ENCODE measurements around the gene KCNJ16. TPM values are rescaled to one million over a fixed set of nuclear protein-coding genes. Genes with fewer than 3 reads are reported as not detected.

The KCNJ16 gene
- total and polyA plus RNA-seq, 2 of the 13 experiments (the other 11 are each of a cell fraction or from before 2014, with no cell fraction given) = not detected

DNA sequence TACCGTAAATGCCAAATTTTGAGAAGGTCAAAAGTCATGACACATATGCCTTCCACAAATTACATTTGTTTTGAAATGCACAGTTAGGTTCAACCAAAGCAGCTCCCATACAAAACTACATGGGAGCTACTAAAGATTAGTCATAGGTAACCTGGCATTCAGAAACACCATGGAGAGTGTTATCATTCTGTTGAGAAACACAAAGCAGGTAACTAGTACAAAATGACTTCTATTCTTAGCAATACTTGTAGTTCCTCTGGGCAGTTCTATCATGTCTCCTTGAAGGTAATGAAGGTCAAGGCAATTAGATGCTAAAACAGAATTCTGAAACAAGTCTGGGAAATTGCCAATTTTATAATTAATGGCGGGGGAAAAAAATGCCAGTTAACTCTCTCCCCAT is 39.4 kb downstream of the KCNJ16 start (continued):
- no peak for TF ChIP-seq KAT8 (CRISPR knock-in tag; IDR thresholded peaks at IDR 0.05)
- no peak for TF ChIP-seq MAZ (IDR thresholded peaks at IDR 0.05; ENCODE audit: borderline replicate concordance, low read depth, low read length)
- no peak for TF ChIP-seq MAZ (CRISPR knock-in tag; IDR thresholded peaks at IDR 0.05; ENCODE audit: low read depth)
- TF ChIP-seq ZFYVE20 (CRISPR knock-in tag; IDR thresholded peaks at IDR 0.05; ENCODE audit: borderline replicate concordance, low read depth) = no peak
- TF ChIP-seq, protein P1, sequence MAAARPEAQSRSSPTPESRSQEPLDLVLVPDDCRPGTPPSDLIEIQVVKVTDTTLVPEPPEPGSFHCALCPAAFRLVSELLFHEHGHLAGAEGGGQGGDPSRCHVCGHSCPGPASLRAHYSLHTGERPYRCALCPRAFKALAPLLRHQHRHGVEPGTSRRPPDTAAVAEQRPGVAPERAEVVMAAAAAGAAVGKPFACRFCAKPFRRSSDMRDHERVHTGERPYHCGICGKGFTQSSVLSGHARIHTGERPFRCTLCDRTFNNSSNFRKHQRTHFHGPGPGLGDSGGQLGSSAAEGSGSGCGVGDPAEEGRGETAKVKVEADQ (CRISPR knock-in tag; IDR thresholded peaks at IDR 0.05; ENCODE audit: borderline replicate concordance) = no peak
- no peak for TF ChIP-seq PHF8 (CRISPR knock-in tag; IDR thresholded peaks at IDR 0.05)
- TF ChIP-seq, protein P2, sequence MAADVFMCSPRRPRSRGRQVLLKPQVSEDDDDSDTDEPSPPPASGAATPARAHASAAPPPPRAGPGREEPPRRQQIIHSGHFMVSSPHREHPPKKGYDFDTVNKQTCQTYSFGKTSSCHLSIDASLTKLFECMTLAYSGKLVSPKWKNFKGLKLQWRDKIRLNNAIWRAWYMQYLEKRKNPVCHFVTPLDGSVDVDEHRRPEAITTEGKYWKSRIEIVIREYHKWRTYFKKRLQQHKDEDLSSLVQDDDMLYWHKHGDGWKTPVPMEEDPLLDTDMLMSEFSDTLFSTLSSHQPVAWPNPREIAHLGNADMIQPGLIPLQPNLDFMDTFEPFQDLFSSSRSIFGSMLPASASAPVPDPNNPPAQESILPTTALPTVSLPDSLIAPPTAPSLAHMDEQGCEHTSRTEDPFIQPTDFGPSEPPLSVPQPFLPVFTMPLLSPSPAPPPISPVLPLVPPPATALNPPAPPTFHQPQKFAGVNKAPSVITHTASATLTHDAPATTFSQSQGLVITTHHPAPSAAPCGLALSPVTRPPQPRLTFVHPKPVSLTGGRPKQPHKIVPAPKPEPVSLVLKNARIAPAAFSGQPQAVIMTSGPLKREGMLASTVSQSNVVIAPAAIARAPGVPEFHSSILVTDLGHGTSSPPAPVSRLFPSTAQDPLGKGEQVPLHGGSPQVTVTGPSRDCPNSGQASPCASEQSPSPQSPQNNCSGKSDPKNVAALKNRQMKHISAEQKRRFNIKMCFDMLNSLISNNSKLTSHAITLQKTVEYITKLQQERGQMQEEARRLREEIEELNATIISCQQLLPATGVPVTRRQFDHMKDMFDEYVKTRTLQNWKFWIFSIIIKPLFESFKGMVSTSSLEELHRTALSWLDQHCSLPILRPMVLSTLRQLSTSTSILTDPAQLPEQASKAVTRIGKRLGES (CRISPR knock-in tag; IDR thresholded peaks at IDR 0.05; ENCODE audit: borderline replicate concordance) = no peak
- no peak for TF ChIP-seq MBNL3 (CRISPR knock-in tag; conservative IDR thresholded peaks at IDR 0.05)

DNA sequence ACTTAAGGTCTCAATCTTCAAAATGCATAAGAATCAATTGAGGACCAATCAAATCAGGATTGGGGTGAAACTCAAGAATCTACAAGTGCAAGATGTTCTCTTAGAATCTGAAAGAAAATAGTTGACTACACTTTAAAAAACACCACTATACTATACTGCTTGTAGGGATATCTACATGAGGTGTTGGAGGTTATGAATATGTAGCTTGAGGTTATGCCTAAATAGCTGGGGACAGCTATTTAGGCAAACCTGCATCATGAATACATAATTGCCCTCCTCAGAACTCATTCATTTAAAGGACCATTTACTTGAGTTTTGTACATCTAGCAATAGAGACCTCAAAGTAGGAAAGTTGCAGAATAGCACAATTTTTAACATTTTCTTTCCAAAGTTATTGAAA is 40.1 kb downstream of the KCNJ16 start:
- in situ Hi-C loops (cut with HindIII; ENCODE audit: extremely low pct_ligation_motif_present, low pct_unique_long_range_greater_than_20kb) (no loop called here), intact Hi-C loops (cut with micrococcal nuclease; ENCODE audit: unreplicated experiment) (no loop called here)
- Histone ChIP-seq H3K4me3 (replicated peaks in 1 of 3; ENCODE audit: insufficient read depth in 1 of 3, low read depth in 2 of 3, low read length in 3 of 3) (no peak overlapping the region), H4K20me1 (ENCODE audit: insufficient read depth, low read length) (no peaks in the 10 kb centered on the region), H2AFZ (ENCODE audit: low read length) (no peak overlapping the region), H3K9ac (ENCODE audit: insufficient read depth, low read depth, low read length) (no peak overlapping the region), H3K4me1 (ENCODE audit: insufficient read depth, low read length) (no peaks in the 10 kb centered on the region), H3K27me3 (ENCODE audit: control insufficient read depth in 1 of 2, insufficient read depth in 2 of 2, low read length in 2 of 2) (no peaks in the 10 kb centered on the region), H3K79me2 (ENCODE audit: insufficient read depth, low read length) (no peaks in the 10 kb centered on the region), H3K27ac (ENCODE audit: extremely low read length, insufficient read depth, low read length) (no peak overlapping the region), H3K9me3 (ENCODE audit: low read length) (peaks cover 34% of the 10 kb centered on the region; the same call in 1 of the 2 replicates), H3K36me3 (replicated peaks in 1 of 2; ENCODE audit: control insufficient read depth in 1 of 2, insufficient read depth in 2 of 2, low read length in 2 of 2) (no peaks in the 10 kb centered on the region), H3K4me2 (ENCODE audit: low read depth, low read length) (no peak overlapping the region)
- no peak for DNase-seq (ENCODE audit: low spot score)
- CTCF ChIA-PET (ENCODE audit: low intra/inter-chr PET ratio, low total read pairs) = no interaction called here
- ATAC-seq = no peak
- POLR2A ChIA-PET = no interaction called here
- FAIRE-seq = no peak
- no TSS peak for BruUV-seq (replicated peaks)
- TF ChIP-seq TSC22D2 (CRISPR knock-in tag; IDR thresholded peaks at IDR 0.05; ENCODE audit: borderline replicate concordance) (no peak), RAD51 (IDR thresholded peaks at IDR 0.05; ENCODE audit: borderline replicate concordance) (no peak), DMAP1 (CRISPR knock-in tag; IDR thresholded peaks at IDR 0.05) (no peak)
- TF ChIP-seq, protein P3, sequence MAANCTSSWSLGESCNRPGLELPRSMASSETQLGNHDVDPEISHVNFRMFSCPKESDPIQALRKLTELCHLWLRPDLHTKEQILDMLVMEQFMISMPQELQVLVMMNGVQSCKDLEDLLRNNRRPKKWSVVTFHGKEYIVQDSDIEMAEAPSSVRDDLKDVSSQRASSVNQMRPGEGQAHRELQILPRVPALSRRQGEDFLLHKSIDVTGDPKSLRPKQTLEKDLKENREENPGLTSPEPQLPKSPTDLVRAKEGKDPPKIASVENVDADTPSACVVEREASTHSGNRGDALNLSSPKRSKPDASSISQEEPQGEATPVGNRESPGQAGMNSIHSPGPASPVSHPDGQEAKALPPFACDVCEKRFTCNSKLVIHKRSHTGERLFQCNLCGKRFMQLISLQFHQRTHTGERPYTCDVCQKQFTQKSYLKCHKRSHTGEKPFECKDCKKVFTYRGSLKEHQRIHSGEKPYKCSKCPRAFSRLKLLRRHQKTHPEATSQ (CRISPR knock-in tag; IDR thresholded peaks at IDR 0.05; ENCODE audit: borderline replicate concordance) = no peak
- TF ChIP-seq, protein P4, sequence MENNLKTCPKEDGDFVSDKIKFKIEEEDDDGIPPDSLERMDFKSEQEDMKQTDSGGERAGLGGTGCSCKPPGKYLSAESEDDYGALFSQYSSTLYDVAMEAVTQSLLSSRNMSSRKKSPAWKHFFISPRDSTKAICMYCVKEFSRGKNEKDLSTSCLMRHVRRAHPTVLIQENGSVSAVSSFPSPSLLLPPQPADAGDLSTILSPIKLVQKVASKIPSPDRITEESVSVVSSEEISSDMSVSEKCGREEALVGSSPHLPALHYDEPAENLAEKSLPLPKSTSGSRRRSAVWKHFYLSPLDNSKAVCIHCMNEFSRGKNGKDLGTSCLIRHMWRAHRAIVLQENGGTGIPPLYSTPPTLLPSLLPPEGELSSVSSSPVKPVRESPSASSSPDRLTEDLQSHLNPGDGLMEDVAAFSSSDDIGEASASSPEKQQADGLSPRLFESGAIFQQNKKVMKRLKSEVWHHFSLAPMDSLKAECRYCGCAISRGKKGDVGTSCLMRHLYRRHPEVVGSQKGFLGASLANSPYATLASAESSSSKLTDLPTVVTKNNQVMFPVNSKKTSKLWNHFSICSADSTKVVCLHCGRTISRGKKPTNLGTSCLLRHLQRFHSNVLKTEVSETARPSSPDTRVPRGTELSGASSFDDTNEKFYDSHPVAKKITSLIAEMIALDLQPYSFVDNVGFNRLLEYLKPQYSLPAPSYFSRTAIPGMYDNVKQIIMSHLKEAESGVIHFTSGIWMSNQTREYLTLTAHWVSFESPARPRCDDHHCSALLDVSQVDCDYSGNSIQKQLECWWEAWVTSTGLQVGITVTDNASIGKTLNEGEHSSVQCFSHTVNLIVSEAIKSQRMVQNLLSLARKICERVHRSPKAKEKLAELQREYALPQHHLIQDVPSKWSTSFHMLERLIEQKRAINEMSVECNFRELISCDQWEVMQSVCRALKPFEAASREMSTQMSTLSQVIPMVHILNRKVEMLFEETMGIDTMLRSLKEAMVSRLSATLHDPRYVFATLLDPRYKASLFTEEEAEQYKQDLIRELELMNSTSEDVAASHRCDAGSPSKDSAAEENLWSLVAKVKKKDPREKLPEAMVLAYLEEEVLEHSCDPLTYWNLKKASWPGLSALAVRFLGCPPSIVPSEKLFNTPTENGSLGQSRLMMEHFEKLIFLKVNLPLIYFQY (CRISPR knock-in tag; IDR thresholded peaks at IDR 0.05; ENCODE audit: borderline replicate concordance) = no peak

Measured in HepG2 (cell line).